H9 (cell line): Measurements from ENCODE around the gene SHISAL2B. TPM values are rescaled to one million over a fixed set of nuclear protein-coding genes. Genes with fewer than 3 reads are reported as not detected.

ENCODE experiments used
- DNase-seq: peaks from one replicate; pipeline ENCODE4 v3.0.0-alpha.2; 2017
- H2AFZ ChIP-seq: one replicate; pipeline ENCODE4 v1.6.1; 2013; ENCODE audit warnings: mild to moderate bottlenecking, low read length, control low read depth, moderate library complexity
- H2AK5ac ChIP-seq: 2 replicates; pipeline ENCODE4 v1.6.1; 2013; ENCODE audit warnings: low read length, control low read depth, mixed read lengths; ENCODE audit not compliant: insufficient read length
- H2BK120ac ChIP-seq: one replicate; pipeline ENCODE4 v1.6.1; 2013; ENCODE audit warnings: low read depth, mild to moderate bottlenecking, low read length, control low read depth, inconsistent platforms; ENCODE audit not compliant: poor library complexity, severe bottlenecking
- H2BK12ac ChIP-seq: 2 replicates; pipeline ENCODE4 v1.6.1; 2013; ENCODE audit warnings: low read length, control low read depth, mixed read lengths, low read depth; ENCODE audit not compliant: insufficient read length
- H2BK15ac ChIP-seq: 2 replicates; pipeline ENCODE4 v1.6.1; 2013; ENCODE audit warnings: low read depth, low read length, control low read depth
- H2BK20ac ChIP-seq: one replicate; pipeline ENCODE4 v1.6.1; 2013; ENCODE audit warnings: low read depth, mild to moderate bottlenecking, low read length, control low read depth, inconsistent platforms; ENCODE audit not compliant: poor library complexity, severe bottlenecking
- H2BK5ac ChIP-seq: 2 replicates; pipeline ENCODE4 v1.6.1; 2013; ENCODE audit warnings: low read length, control low read depth, mixed read lengths; ENCODE audit not compliant: insufficient read length
- H3K14ac ChIP-seq: 2 replicates; pipeline ENCODE4 v1.6.1; 2013; ENCODE audit warnings: low read length, control low read depth; ENCODE audit not compliant: insufficient read depth
- H3K18ac ChIP-seq: 2 replicates; pipeline ENCODE4 v1.6.1; 2013; ENCODE audit warnings: low read depth, mild to moderate bottlenecking, mixed read lengths, low read length, control low read depth; ENCODE audit not compliant: insufficient read length
- H3K23ac ChIP-seq: 2 replicates; pipeline ENCODE4 v1.6.1; 2013; ENCODE audit warnings: low read length, control low read depth, mixed read lengths, low read depth; ENCODE audit not compliant: insufficient read length
- H3K23me2 ChIP-seq: 2 replicates; pipeline ENCODE4 v1.6.1; 2013; ENCODE audit warnings: low read depth, mild to moderate bottlenecking, mixed read lengths, low read length, control low read depth; ENCODE audit not compliant: insufficient read length, poor library complexity, severe bottlenecking
- H3K27ac ChIP-seq: 2 replicates; pipeline ENCODE4 v1.5.1; 2013; ENCODE audit warnings: low read length, control low read depth, mixed read lengths, low read depth; ENCODE audit not compliant: insufficient read length
- H3K27me3 ChIP-seq: 2 replicates; pipeline ENCODE4 v1.6.1; 2013; ENCODE audit warnings: low read length, control low read depth, inconsistent platforms; ENCODE audit not compliant: insufficient read depth
- H3K4ac ChIP-seq: 2 replicates; pipeline ENCODE4 v1.6.1; 2013; ENCODE audit warnings: low read depth, mild to moderate bottlenecking, control low read depth, inconsistent platforms, low read length, moderate library complexity
- H3K4me1 ChIP-seq: 2 replicates; pipeline ENCODE4 v1.6.1; 2013; ENCODE audit warnings: low read length, control low read depth, inconsistent platforms; ENCODE audit not compliant: insufficient read depth
- H3K4me2 ChIP-seq: 2 replicates; pipeline ENCODE4 v1.6.1; 2013; ENCODE audit warnings: low read length, control low read depth, mixed read lengths; ENCODE audit not compliant: insufficient read length, insufficient read depth
- H3K56ac ChIP-seq: 2 replicates; pipeline ENCODE4 v1.6.1; 2013; ENCODE audit warnings: low read depth, mild to moderate bottlenecking, mixed read lengths, low read length, control low read depth; ENCODE audit not compliant: insufficient read length
- H3K79me1 ChIP-seq: 2 replicates; pipeline ENCODE4 v1.6.1; 2013; ENCODE audit warnings: low read depth, mild to moderate bottlenecking, moderate library complexity, low read length, control low read depth, inconsistent platforms; ENCODE audit not compliant: insufficient read depth, poor library complexity, severe bottlenecking
- H3K79me2 ChIP-seq: 2 replicates; pipeline ENCODE4 v1.6.1; 2013; ENCODE audit warnings: low read length, control low read depth, inconsistent platforms; ENCODE audit not compliant: insufficient read depth
- H3K9ac ChIP-seq: 2 replicates; pipeline ENCODE4 v1.6.1; 2013; ENCODE audit warnings: low read length, control low read depth, mixed read lengths; ENCODE audit not compliant: insufficient read length; ENCODE audit errors: extremely low read depth
- H3K9me3 ChIP-seq: one replicate; pipeline ENCODE4 v1.6.1; 2013; ENCODE audit warnings: low read depth, low read length, inconsistent platforms; ENCODE audit not compliant: control insufficient read depth
- H3T11ph ChIP-seq: one replicate; pipeline ENCODE4 v1.6.1; 2013; ENCODE audit warnings: mild to moderate bottlenecking, low read length, control low read depth, inconsistent platforms
- H4K20me1 ChIP-seq: one replicate; pipeline ENCODE4 v1.6.1; 2013; ENCODE audit not compliant: control insufficient read depth, insufficient read length, insufficient read depth
- H4K5ac ChIP-seq: 2 replicates; pipeline ENCODE4 v1.6.1; 2013; ENCODE audit warnings: low read depth, mild to moderate bottlenecking, mixed read lengths, low read length, control low read depth; ENCODE audit not compliant: insufficient read length
- H4K8ac ChIP-seq: replicated peaks from 2 replicates; pipeline ENCODE4 v1.6.1; 2013; ENCODE audit warnings: low read length, control low read depth, mixed read lengths, low read depth; ENCODE audit not compliant: insufficient read length
- H4K91ac ChIP-seq: 2 replicates; pipeline ENCODE4 v1.6.1; 2013; ENCODE audit warnings: low read depth, mild to moderate bottlenecking, moderate library complexity, mixed read lengths, low read length, control low read depth; ENCODE audit not compliant: insufficient read length
- H3K27ac Mint-ChIP-seq, 3 experiments: 2 replicates in 2 of 3; 3 replicates in 1 of 3; pipeline ENCODE4 v1.8.0; 2020 to 2021; ENCODE audit warnings: mixed read lengths in 3 of 3, mild to moderate bottlenecking in 1 of 3, moderate library complexity in 1 of 3
- H3K27me3 Mint-ChIP-seq: 2 replicates; pipeline ENCODE4 v1.8.0; 2021; ENCODE audit warnings: low read depth, mild to moderate bottlenecking, moderate library complexity, mixed read lengths
- H3K36me3 Mint-ChIP-seq, 3 experiments: 2 replicates in 2 of 3; 3 replicates in 1 of 3; pipeline ENCODE4 v1.8.0; 2020 to 2021; ENCODE audit warnings: low read depth in 3 of 3, mixed read lengths in 3 of 3; ENCODE audit not compliant: insufficient read depth in 1 of 3
- H3K4me1 Mint-ChIP-seq, 2 experiments: 2 replicates each; pipeline ENCODE4 v1.8.0; 2020; ENCODE audit warnings: mixed read lengths in 2 of 2
- H3K4me3 Mint-ChIP-seq, 2 experiments: 2 replicates in 1 of 2; 3 replicates in 1 of 2; pipeline ENCODE4 v1.8.0; 2020 to 2021; ENCODE audit warnings: mild to moderate bottlenecking in 2 of 2, mixed read lengths in 2 of 2, moderate library complexity in 1 of 2
- H3K9me3 Mint-ChIP-seq, 2 experiments: 2 replicates in 1 of 2; 3 replicates in 1 of 2; pipeline ENCODE4 v1.8.0; 2020; ENCODE audit warnings: mild to moderate bottlenecking in 2 of 2, mixed read lengths in 2 of 2, moderate library complexity in 1 of 2
- CTCF ChIP-seq: fragments of 200-600 bp; sonication (generic); conservative IDR thresholded peaks from 3 replicates; pipeline ENCODE4 v1.8.0; 2021; ENCODE audit warnings: antibody characterized with exemption, mild to moderate bottlenecking
- WGBS: extraction: QIAGEN DNeasy Blood & Tissue Kit; methylation state at CpG from one replicate; pipeline ENCODE4 v1.1.7; 2013; ENCODE audit warnings: missing lambda C conversion rate, low lambda C conversion rate, mixed read lengths; ENCODE audit not compliant: insufficient read length; ENCODE audit errors: extremely low coverage; 5-methylcytosine and 5-hydroxymethylcytosine counted together
- total RNA-seq: library from RNA; stranded (reverse); gene quantifications from 2 replicates; pipeline ENCODE4 v1.2.1, GENCODE V29; 2021

Gene SHISAL2B
- total RNA-seq, 1 experiment from 2014 or later = 5.0 TPM

GRCh38 chr5:64688391-64688790, 1.9 kb upstream of the SHISAL2B start:
- Histone ChIP-seq H2BK120ac (no peak overlapping the region), H4K5ac (no peak overlapping the region), H2BK20ac (no peak overlapping the region), H2BK5ac (no peak overlapping the region), H3K18ac (no peak overlapping the region), H3K14ac (no peak overlapping the region), H3K27me3 (no peaks in the 10 kb centered on the region; the same call in 1 of the 2 replicates), H2BK12ac (no peak overlapping the region), H2AK5ac (no peak overlapping the region), H2AFZ (no peak overlapping the region), H3K79me2 (no peaks in the 10 kb centered on the region), H4K20me1 (no peaks in the 10 kb centered on the region), H3K56ac (no peak overlapping the region), H3K9ac (no peak overlapping the region), H3T11ph (no peak overlapping the region), H4K91ac (no peak overlapping the region), H2BK15ac (no peak overlapping the region), H3K23me2 (peaks cover 13% of the 10 kb centered on the region), H3K23ac (no peak overlapping the region), H3K27ac (no peak overlapping the region), H3K79me1 (no peaks in the 10 kb centered on the region), H4K8ac (no peak overlapping the region), H3K4ac (no peak overlapping the region), H3K4me1 (no peaks in the 10 kb centered on the region; the same call in 1 of the 2 replicates), H3K9me3 (no peaks in the 10 kb centered on the region), H3K4me2 (no peak overlapping the region)
- H3K4me1 Mint-ChIP-seq = peaks cover 39 to 47% of the 10 kb centered on the region in 2 experiments
- H3K27ac Mint-ChIP-seq = no peak overlapping the region
- H3K9me3 Mint-ChIP-seq = no peaks in the 10 kb centered on the region
- WGBS = no CpG with 5 or more reads among the region's 3 CpGs
- TF ChIP-seq CTCF = no peak
- H3K36me3 Mint-ChIP-seq = peaks cover 0 to under 1% (median 0%) of the 10 kb centered on the region in 3 experiments; a peak in 2 of 7 replicates
- no peak overlapping the region for H3K4me3 Mint-ChIP-seq
- DNase-seq = no peak
- peaks cover 31% of the 10 kb centered on the region for H3K27me3 Mint-ChIP-seq
